ENCODE data around the gene GALNS. TPM values are rescaled to one million over a fixed set of nuclear protein-coding genes. Genes with fewer than 3 reads are reported as not detected.

Gene GALNS
- total and polyA plus RNA-seq, 2 of the 4 experiments (the other 2 are of a cell fraction), result 7.2 to 32.5 TPM

DNA sequence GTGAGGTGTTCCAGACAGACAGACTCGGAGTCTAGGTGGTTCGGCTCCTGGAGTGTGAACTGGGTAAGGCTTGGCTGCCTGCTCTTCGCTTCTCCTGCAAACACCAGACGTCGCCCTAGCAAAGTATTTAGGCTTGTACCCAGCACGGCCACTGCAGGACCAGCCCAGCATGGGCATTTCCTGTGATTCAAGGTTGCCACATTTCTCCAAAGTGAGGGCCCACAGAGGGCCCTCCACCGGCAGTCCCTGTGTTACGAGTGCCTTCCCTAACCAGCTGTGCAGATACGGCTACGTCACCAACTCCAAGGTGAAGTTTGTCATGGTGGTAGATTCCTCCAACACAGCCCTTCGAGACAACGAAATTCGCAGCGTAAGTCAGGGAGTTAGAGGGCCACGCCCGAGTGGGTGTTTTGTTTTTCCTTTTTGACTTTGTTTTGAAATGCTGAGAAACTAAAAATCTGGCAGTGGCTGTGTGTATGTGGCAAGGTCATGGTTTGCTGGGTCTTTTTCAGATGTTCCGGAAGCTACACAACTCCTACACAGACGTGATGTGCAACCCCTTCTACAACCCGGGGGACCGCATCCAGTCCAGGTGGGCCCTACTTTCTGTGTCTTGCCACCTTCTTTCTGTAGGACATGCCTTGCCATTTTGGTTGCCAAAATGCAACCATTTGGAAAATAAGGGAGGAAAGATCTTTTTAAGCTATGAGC is 2.8 kb upstream of the GALNS start:
- DNase-seq (no peak), ATAC-seq (ENCODE audit: low read depth) (no peak)
- Histone ChIP-seq H3K4me1 (ENCODE audit: control insufficient read depth, insufficient read depth, low read length) (peaks cover 9% of the 10 kb centered on the region), H3K4me3 (ENCODE audit: insufficient read depth, low read depth, low read length) (no peak overlapping the region), H2BK120ac (ENCODE audit: low read depth, low read length) (no peak overlapping the region), H3K23ac (ENCODE audit: low read depth, low read length) (no peak overlapping the region), H2BK5ac (ENCODE audit: low read depth, low read length, poor library complexity, severe bottlenecking) (no peak overlapping the region), H4K5ac (ENCODE audit: low read depth, low read length) (no peak overlapping the region), H2AK5ac (ENCODE audit: low read depth, low read length) (no peak overlapping the region), H4K20me1 (ENCODE audit: insufficient read depth, low read length) (peaks cover 12% of the 10 kb centered on the region), H3K56ac (ENCODE audit: extremely low read depth, insufficient read depth, low read length) (no peak overlapping the region), H3K9me1 (ENCODE audit: insufficient read depth, low read length) (0 out of 2 replicates have a peak, but pooled peaks cover 4% of the 10 kb centered on the region), H2AFZ (replicated peaks; ENCODE audit: low read length, poor library complexity) (no peak overlapping the region), H3K18ac (ENCODE audit: low read depth, low read length) (no peak overlapping the region), H3K4ac (ENCODE audit: low read depth, low read length) (no peak overlapping the region), H3K27ac (ENCODE audit: insufficient read depth, low read length) (no peak overlapping the region), H3K4me2 (ENCODE audit: low read depth, low read length) (no peak overlapping the region), H3K9me3 (ENCODE audit: control insufficient read depth, insufficient read depth, low read length) (no peaks in the 10 kb centered on the region), H2AK9ac (replicated peaks; ENCODE audit: low read depth, low read length, poor library complexity) (no peak overlapping the region), H3K27me3 (ENCODE audit: control insufficient read depth, insufficient read depth, low read length) (no peaks in the 10 kb centered on the region), H2BK20ac (ENCODE audit: low read depth, low read length) (no peak overlapping the region), H3K9ac (ENCODE audit: low read depth, low read length) (no peak overlapping the region), H3K36me3 (ENCODE audit: control insufficient read depth, insufficient read depth, low read length) (peaks cover 26% of the 10 kb centered on the region), H3K14ac (replicated peaks; ENCODE audit: low read depth, low read length) (no peak overlapping the region), H4K8ac (ENCODE audit: low read depth in 2 of 2, low read length in 2 of 2) (no peak overlapping the region), H4K91ac (ENCODE audit: insufficient read depth, low read depth, low read length) (no peak overlapping the region), H2BK15ac (ENCODE audit: low read depth, low read length) (no peak overlapping the region), H3K79me1 (ENCODE audit: low read depth in 1 of 2, low read length in 2 of 2) (peaks cover 6 to 38% of the 10 kb centered on the region in 2 experiments)
- in situ Hi-C loops (cut with MboI; ENCODE audit: low sequenced_read_pairs), result no loop called here
- CTCF ChIA-PET, result no interaction called here
- no peak for TF ChIP-seq NFE2L2 (IDR thresholded peaks at IDR 0.05; ENCODE audit: low read depth, low read length)
- no peak for TF ChIP-seq POLR2A (IDR thresholded peaks at IDR 0.05; ENCODE audit: low read depth, low read length)
- TF ChIP-seq SMC3 (IDR thresholded peaks at IDR 0.05; ENCODE audit: low read depth, low read length), result no peak
- TF ChIP-seq FOS (IDR thresholded peaks at IDR 0.05; ENCODE audit: low read depth, low read length), result no peak
- no peak for TF ChIP-seq BHLHE40 (IDR thresholded peaks at IDR 0.05; ENCODE audit: low read depth, low read length)
- no peak for TF ChIP-seq RAD21 (IDR thresholded peaks at IDR 0.05; ENCODE audit: low read length)
- no peak for TF ChIP-seq CHD1 (IDR thresholded peaks at IDR 0.05; ENCODE audit: low read depth, low read length)
- WGBS, 2 experiments (ENCODE audit: extremely low coverage in 2 of 2, insufficient read length in 1 of 2), result 97% methylated on average over 5 of the region's 20 CpGs; no CpG with 5 or more reads in 1 of the 2 experiments
- POLR2A ChIA-PET (ENCODE audit: unreplicated experiment), result no interaction called here
- intact Hi-C loops (cut with micrococcal nuclease), result loop anchor here (5.0 kb wide), 1 partner anchor 68 kb away; no protein-coding TSS in a partner anchor
- BruUV-seq (replicated peaks), result no TSS peak
- dilution Hi-C loops (cut with HindIII; ENCODE audit: low sequenced_read_pairs, unreplicated experiment), result no loop called here

All from IMR-90 (cell line).